K562 (cell line): Measurements from ENCODE around the gene SYMPK. TPM values are rescaled to one million over a fixed set of nuclear protein-coding genes. Genes with fewer than 3 reads are reported as not detected.

Experiments used
- BHLHE40 ChIP-seq: IDR thresholded peaks from 2 replicates; pipeline ENCODE4 v1.6.1; 2011; ENCODE audit warnings: low read length, improper control_type of control experiment
- CREBBP ChIP-seq: IDR thresholded peaks from one replicate; pipeline ENCODE4 v1.6.1; 2012; ENCODE audit warnings: low read depth, mild to moderate bottlenecking, control low read depth, inconsistent platforms, low read length
- DMBX1 ChIP-seq: fragments of 250-450 bp; sonication (Bioruptor Pico); IDR thresholded peaks from 2 replicates; pipeline ENCODE4 v1.8.0; 2022; ENCODE audit warnings: inconsistent platforms, mild to moderate bottlenecking, moderate library complexity, borderline replicate concordance
- KLF16 ChIP-seq: IDR thresholded peaks from 2 replicates; pipeline ENCODE4 v1.6.1; 2016; ENCODE audit warnings: antibody characterized with exemption
- MXI1 ChIP-seq: IDR thresholded peaks from 2 replicates; pipeline ENCODE4 v1.6.1; 2011; ENCODE audit warnings: low read depth, mild to moderate bottlenecking, improper control_type of control experiment, low read length
- PHF20 ChIP-seq: fragments of 450-650 bp; IDR thresholded peaks from 2 replicates; pipeline ENCODE4 v1.6.1; 2018; ENCODE audit not compliant: partially characterized antibody
- POLR2A ChIP-seq: fragments of 450-650 bp; conservative IDR thresholded peaks from 2 replicates; pipeline ENCODE4 v1.6.1; 2016
- POLR2B ChIP-seq: fragments of 450-650 bp; IDR thresholded peaks from 2 replicates; pipeline ENCODE4 v1.6.1; 2018; ENCODE audit warnings: low read depth; ENCODE audit not compliant: partially characterized antibody
- TAL1 ChIP-seq: fragments of 450-650 bp; IDR thresholded peaks from 2 replicates; pipeline ENCODE4 v1.6.1; 2016; ENCODE audit warnings: mild to moderate bottlenecking
- TBL1XR1 ChIP-seq, 2 experiments: IDR thresholded peaks; 2 replicates each; pipeline ENCODE4 v1.6.1; 2012; ENCODE audit warnings: improper control_type of control experiment in 2 of 2, low read length in 2 of 2, mild to moderate bottlenecking in 1 of 2
- TEAD2 ChIP-seq: fragments of 450-650 bp; IDR thresholded peaks from 2 replicates; pipeline ENCODE4 v1.6.1; 2016; ENCODE audit warnings: missing genetic modification characterization, control low read depth, missing compliant biosample characterization
- ZNF217 ChIP-seq: sonication (generic); formaldehyde crosslinking; IDR thresholded peaks from 2 replicates; pipeline ENCODE4 v1.8.0; 2022; ENCODE audit warnings: mild to moderate bottlenecking, missing genetic modification reagents
- ZNF280A ChIP-seq: fragments of 450-650 bp; IDR thresholded peaks from 2 replicates; pipeline ENCODE4 v1.6.1; 2018; ENCODE audit warnings: mild to moderate bottlenecking, low read depth; ENCODE audit not compliant: partially characterized antibody
- ZNF3 ChIP-seq: fragments of 250-450 bp; sonication (Bioruptor Pico); IDR thresholded peaks from 2 replicates; pipeline ENCODE4 v1.5.0; 2021; ENCODE audit warnings: mild to moderate bottlenecking, moderate library complexity
- ZNF512 ChIP-seq: IDR thresholded peaks from 2 replicates; pipeline ENCODE4 v1.6.1; 2016; ENCODE audit warnings: missing genetic modification characterization, missing compliant biosample characterization
- ZSCAN29 ChIP-seq: fragments of 450-650 bp; IDR thresholded peaks from 2 replicates; pipeline ENCODE4 v1.6.1; 2017
- polyA plus RNA-seq, 8 experiments: library from polyadenylated mRNA; depleted of rRNA in 4 of 8; stranded (reverse) in 5 of 8; unstranded in 3 of 8; fragments of >200 nt; fragmentation: Nextera tagmentation in 2 of 8; fragmentation: Illumina TruSeq in 1 of 8; extraction: Ambion mirVana in 2 of 8; extraction: Trizol in 1 of 8; gene quantifications; 2 replicates each; pipeline versions ENCODE4 v1.2.1 to v1.2.3, GENCODE V29; 2011 to 2014; ENCODE audit warnings: inconsistent platforms in 1 of 8, missing spikeins in 1 of 8
- total RNA-seq, 7 experiments: library from RNA; depleted of rRNA in 6 of 7; stranded (reverse); fragments of >200 nt in 6 of 7; fragmentation: Illumina TruSeq in 2 of 7; extraction: Trizol in 2 of 7; gene quantifications; 2 replicates each; pipeline versions ENCODE4 v1.2.1 to v1.2.3, GENCODE V29; 2011 to 2021; ENCODE audit warnings: low replicate concordance in 1 of 7
- TF ChIP-seq, protein P1 (sequence below): fragments of 450-650 bp; formaldehyde crosslinking; IDR thresholded peaks from 2 replicates; pipeline ENCODE4 v1.4.0; 2020; ENCODE audit warnings: mild to moderate bottlenecking, moderate library complexity
- TF ChIP-seq, protein P2 (sequence below): fragments of 450-650 bp; IDR thresholded peaks from 2 replicates; pipeline ENCODE4 v1.6.1; 2017; ENCODE audit warnings: antibody characterized with exemption
- TF ChIP-seq, protein P3 (sequence below): fragments of 250-450 bp; sonication (Bioruptor Pico); IDR thresholded peaks from 2 replicates; pipeline ENCODE4 v1.8.0; 2022; ENCODE audit warnings: inconsistent platforms, mild to moderate bottlenecking, moderate library complexity, borderline replicate concordance

The SYMPK gene
- total and polyA plus RNA-seq, 9 of the 15 experiments (the other 6 are each of a cell fraction or from before 2014, with no cell fraction given), result 0.73 to 95.5 (median 58.4) TPM

DNA sequence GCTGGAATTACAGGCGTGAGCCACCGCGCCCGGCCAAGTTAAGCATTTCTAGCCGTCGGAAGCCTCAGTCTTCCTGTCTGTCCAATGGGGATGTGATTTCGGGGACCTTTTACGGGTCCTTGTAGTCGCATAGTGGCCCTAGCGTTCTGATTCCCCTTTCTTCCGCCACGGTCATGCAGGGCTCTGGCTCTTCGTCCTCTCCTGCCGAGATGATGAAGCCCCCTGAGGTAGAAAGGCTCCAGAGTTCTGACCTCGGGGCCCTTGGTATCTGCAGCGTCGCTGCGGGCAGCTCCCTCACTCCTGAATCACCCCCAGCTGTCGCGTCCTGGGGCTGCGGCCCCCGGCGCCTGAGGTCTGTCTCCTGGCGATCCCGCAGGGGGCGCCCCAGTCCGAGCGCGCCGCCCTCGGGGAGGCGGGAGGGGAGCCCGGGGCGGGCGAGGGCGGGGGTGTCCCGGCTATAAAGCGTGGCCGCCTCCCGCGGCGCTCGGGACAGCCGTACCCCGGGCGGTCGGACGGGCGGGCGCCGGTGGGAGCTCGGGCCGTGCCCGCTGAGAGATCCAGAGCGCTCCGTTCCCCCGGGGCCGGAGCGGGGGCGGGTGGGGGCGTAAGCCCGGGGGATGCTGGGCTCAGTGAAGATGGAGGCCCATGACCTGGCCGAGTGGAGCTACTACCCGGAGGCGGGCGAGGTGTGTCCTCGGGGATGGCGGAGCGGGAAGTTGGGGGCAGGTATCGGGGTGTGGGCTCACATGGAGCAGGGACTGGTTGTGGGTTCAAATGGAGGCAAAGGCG is 1.1 kb upstream of the SYMPK start, which contains the start of gene FOXA3 (continued):
- TF ChIP-seq, protein P1, sequence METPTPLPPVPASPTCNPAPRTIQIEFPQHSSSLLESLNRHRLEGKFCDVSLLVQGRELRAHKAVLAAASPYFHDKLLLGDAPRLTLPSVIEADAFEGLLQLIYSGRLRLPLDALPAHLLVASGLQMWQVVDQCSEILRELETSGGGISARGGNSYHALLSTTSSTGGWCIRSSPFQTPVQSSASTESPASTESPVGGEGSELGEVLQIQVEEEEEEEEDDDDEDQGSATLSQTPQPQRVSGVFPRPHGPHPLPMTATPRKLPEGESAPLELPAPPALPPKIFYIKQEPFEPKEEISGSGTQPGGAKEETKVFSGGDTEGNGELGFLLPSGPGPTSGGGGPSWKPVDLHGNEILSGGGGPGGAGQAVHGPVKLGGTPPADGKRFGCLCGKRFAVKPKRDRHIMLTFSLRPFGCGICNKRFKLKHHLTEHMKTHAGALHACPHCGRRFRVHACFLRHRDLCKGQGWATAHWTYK, result no peak
- TF ChIP-seq, protein P2, sequence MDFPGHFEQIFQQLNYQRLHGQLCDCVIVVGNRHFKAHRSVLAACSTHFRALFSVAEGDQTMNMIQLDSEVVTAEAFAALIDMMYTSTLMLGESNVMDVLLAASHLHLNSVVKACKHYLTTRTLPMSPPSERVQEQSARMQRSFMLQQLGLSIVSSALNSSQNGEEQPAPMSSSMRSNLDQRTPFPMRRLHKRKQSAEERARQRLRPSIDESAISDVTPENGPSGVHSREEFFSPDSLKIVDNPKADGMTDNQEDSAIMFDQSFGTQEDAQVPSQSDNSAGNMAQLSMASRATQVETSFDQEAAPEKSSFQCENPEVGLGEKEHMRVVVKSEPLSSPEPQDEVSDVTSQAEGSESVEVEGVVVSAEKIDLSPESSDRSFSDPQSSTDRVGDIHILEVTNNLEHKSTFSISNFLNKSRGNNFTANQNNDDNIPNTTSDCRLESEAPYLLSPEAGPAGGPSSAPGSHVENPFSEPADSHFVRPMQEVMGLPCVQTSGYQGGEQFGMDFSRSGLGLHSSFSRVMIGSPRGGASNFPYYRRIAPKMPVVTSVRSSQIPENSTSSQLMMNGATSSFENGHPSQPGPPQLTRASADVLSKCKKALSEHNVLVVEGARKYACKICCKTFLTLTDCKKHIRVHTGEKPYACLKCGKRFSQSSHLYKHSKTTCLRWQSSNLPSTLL, result no peak
- peak; percentile 29; the same call in 1 of the 2 replicates for TF ChIP-seq KLF16
- no peak for TF ChIP-seq ZNF3
- no peak for TF ChIP-seq TAL1
- no peak for TF ChIP-seq POLR2B
- TF ChIP-seq POLR2A, result no peak; the same call in 1 of the 2 replicates
- TF ChIP-seq ZNF512 (tag), result no peak
- TF ChIP-seq, protein P3, sequence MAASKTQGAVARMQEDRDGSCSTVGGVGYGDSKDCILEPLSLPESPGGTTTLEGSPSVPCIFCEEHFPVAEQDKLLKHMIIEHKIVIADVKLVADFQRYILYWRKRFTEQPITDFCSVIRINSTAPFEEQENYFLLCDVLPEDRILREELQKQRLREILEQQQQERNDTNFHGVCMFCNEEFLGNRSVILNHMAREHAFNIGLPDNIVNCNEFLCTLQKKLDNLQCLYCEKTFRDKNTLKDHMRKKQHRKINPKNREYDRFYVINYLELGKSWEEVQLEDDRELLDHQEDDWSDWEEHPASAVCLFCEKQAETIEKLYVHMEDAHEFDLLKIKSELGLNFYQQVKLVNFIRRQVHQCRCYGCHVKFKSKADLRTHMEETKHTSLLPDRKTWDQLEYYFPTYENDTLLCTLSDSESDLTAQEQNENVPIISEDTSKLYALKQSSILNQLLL (CRISPR knock-in tag), result no peak
- TF ChIP-seq ZNF280A, result no peak
- peak; percentile 80 for TF ChIP-seq PHF20
- peak; percentile 36; the same call in 1 of the 2 replicates for TF ChIP-seq BHLHE40
- TF ChIP-seq DMBX1, result no peak
- TF ChIP-seq MXI1, result no peak
- TF ChIP-seq ZSCAN29, result peak; percentile 6; the same call in 1 of the 2 replicates
- no peak for TF ChIP-seq ZNF217 (CRISPR knock-in tag)
- TF ChIP-seq CREBBP, result no peak
- peak in 1 of 2 experiments; percentile 25; a peak in 1 of 4 replicates for TF ChIP-seq TBL1XR1 (IDR thresholded peaks at IDR 0.05; ENCODE audit: low read length in 2 of 2)
- TF ChIP-seq TEAD2 (tag), result no peak
